ENCODE data around the gene CABS1.

DNA sequence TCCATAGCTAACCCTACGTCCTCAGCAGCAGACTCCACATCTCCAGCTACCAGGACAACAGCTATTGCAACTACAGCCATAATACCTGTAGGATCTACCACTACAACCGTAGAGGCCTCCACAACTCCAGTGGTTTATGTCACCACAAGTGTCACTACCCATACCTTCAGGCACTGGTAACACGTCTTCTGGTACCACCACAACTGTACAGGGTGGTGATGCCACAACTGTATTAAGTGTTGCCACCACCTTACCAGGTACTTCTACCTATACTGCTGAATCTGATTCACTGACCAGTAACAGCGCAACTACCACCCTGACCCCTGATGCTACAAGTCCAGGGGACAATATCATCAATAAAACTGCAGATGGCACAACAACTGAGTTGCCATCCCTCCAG lies 34.6 kb upstream of the CABS1 start:
- TF ChIP-seq TAF1 (IDR thresholded peaks at IDR 0.05; ENCODE audit: low read depth, low read length) = no peak
- no peak for TF ChIP-seq POLR2AphosphoS5 (IDR thresholded peaks at IDR 0.05; ENCODE audit: low read depth, low read length)
- TF ChIP-seq POLR2A (IDR thresholded peaks at IDR 0.05; ENCODE audit: low read depth, low read length) = no peak
- TF ChIP-seq PAX5 (IDR thresholded peaks at IDR 0.05; ENCODE audit: insufficient read depth, low read length, severe bottlenecking) = no peak

All from GM12891 (cell line).